K562 (cell line): ENCODE measurements around the gene AGFG2. TPM values are rescaled to one million over a fixed set of nuclear protein-coding genes. Genes with fewer than 3 reads are reported as not detected.
"Not testable (repeated sequence)": the region's sequence is repeated elsewhere in the genome, so short reads cannot be mapped to it uniquely, and the experiment has no call there.

Experiments used
- ATAC-seq: fragments of 200-7000 bp; cut with Tn5 transposase; 3 replicates; pipeline ENCODE4 v1.9.1; 2020; ENCODE audit warnings: moderate library complexity
- BruUV-seq: library from RNA; stranded (reverse); fragments of 400-500 nt; replicated peaks from 2 replicates; lab custom pipeline; 2021; lab: Mats Ljungman, UMichigan
- CTCF ChIA-PET: fragments of 300-600 bp; formaldehyde crosslinking; extraction: SDS; loops from one replicate; lab custom pipeline; 2021; ENCODE audit warnings: low intra/inter-chr PET ratio; lab: Yijun Ruan, JAX
- POLR2A ChIA-PET: fragments of 300-600, 350-650 bp; sonication (Branson Sonifier 250); formaldehyde crosslinking; extraction: SDS; loops from one replicate; lab custom pipeline; 2021; ENCODE audit warnings: antibody characterized with exemption, inconsistent platforms; lab: Yijun Ruan, JAX
- DNase-seq, 4 experiments: peaks; one replicate each; pipeline versions ENCODE4 v3.0.0 to v3.0.0-alpha.2; 2011 to 2018; ENCODE audit warnings: low spot score in 3 of 4, mixed read lengths in 3 of 4; ENCODE audit errors: extremely low read depth in 1 of 4
- FAIRE-seq: peaks from 2 replicates; lab custom pipeline; 2011; peaks lifted over from hg19 to GRCh38; lab: Jason Lieb, UNC
- H2AFZ ChIP-seq: 2 replicates; pipeline ENCODE4 v1.6.0; 2011; ENCODE audit warnings: low read depth, low read length, control low read depth, inconsistent platforms
- H3K27ac ChIP-seq: fragments of 200-600 bp; 3 replicates; pipeline ENCODE4 v1.8.0; 2011; ENCODE audit warnings: low read depth, mild to moderate bottlenecking, control low read depth, inconsistent platforms, low read length, moderate library complexity, mixed read lengths; ENCODE audit errors: extremely low read depth
- H3K27me3 ChIP-seq, 2 experiments: fragments of 300-600 bp in 1 of 2; 2 replicates in 1 of 2; 3 replicates in 1 of 2; pipeline versions ENCODE4 v1.6.0 to v1.8.0; 2011; ENCODE audit warnings: inconsistent platforms in 2 of 2, low read length in 2 of 2, mild to moderate bottlenecking in 1 of 2, mixed read lengths in 1 of 2, moderate library complexity in 1 of 2; ENCODE audit not compliant: control insufficient read depth in 2 of 2, insufficient read depth in 2 of 2
- H3K36me3 ChIP-seq: fragments of 300-600 bp; 3 replicates; pipeline ENCODE4 v1.8.0; 2011; ENCODE audit warnings: mild to moderate bottlenecking, low read length, inconsistent platforms; ENCODE audit not compliant: control insufficient read depth, insufficient read depth
- H3K4me1 ChIP-seq, 2 experiments: fragments of 200-600 bp in 1 of 2; replicated peaks in 1 of 2; 2 replicates in 1 of 2; 3 replicates in 1 of 2; pipeline versions ENCODE4 v1.5.1 to v1.8.0; 2011; ENCODE audit warnings: inconsistent platforms in 2 of 2, low read length in 2 of 2, mild to moderate bottlenecking in 1 of 2, mixed read lengths in 1 of 2, moderate library complexity in 1 of 2; ENCODE audit not compliant: control insufficient read depth in 2 of 2, insufficient read depth in 2 of 2
- H3K4me2 ChIP-seq: 2 replicates; pipeline ENCODE4 v1.6.1; 2011; ENCODE audit warnings: low read length, control low read depth, inconsistent platforms, mixed read lengths; ENCODE audit not compliant: insufficient read depth
- H3K4me3 ChIP-seq: fragments of 200-600 bp; sonication (generic), shearing (Covaris generic); 2 replicates; pipeline ENCODE4 v1.5.1; 2016; ENCODE audit warnings: control low read depth, inconsistent platforms
- H3K79me2 ChIP-seq: fragments of 200-600 bp; 3 replicates; pipeline ENCODE4 v1.8.0; 2011; ENCODE audit warnings: low read length, inconsistent platforms; ENCODE audit not compliant: control insufficient read depth, insufficient read depth
- H3K9ac ChIP-seq, 2 experiments: 2 replicates each; pipeline versions ENCODE4 v1.6.0 to v1.6.1; 2011; ENCODE audit warnings: low read depth in 2 of 2, low read length in 2 of 2, control low read depth in 1 of 2, inconsistent platforms in 1 of 2, mild to moderate bottlenecking in 1 of 2, mixed read lengths in 1 of 2; ENCODE audit not compliant: insufficient read depth in 1 of 2
- H3K9me1 ChIP-seq: one replicate; pipeline ENCODE4 v1.6.0; 2011; ENCODE audit warnings: inconsistent platforms, mild to moderate bottlenecking, low read length, moderate library complexity; ENCODE audit not compliant: control insufficient read depth, insufficient read depth
- H3K9me3 ChIP-seq: replicated peaks from 2 replicates; pipeline ENCODE4 v1.5.1; 2011; ENCODE audit warnings: low read depth, low read length, inconsistent platforms; ENCODE audit not compliant: control insufficient read depth, insufficient read depth
- H4K20me1 ChIP-seq: replicated peaks from 2 replicates; pipeline ENCODE4 v1.6.1; 2011; ENCODE audit warnings: low read length, inconsistent platforms, mixed read lengths; ENCODE audit not compliant: control insufficient read depth, insufficient read depth
- BCOR ChIP-seq: fragments of 450-650 bp; IDR thresholded peaks from 2 replicates; pipeline ENCODE4 v1.6.1; 2016
- HLTF ChIP-seq: fragments of 450-650 bp; IDR thresholded peaks from 2 replicates; pipeline ENCODE4 v1.6.1; 2016
- SMARCA5 ChIP-seq: fragments of 450-650 bp; IDR thresholded peaks from 2 replicates; pipeline ENCODE4 v1.6.1; 2016
- TARDBP ChIP-seq: fragments of 450-650 bp; IDR thresholded peaks from 2 replicates; pipeline ENCODE4 v1.6.1; 2016
- USF1 ChIP-seq: sonication (generic); formaldehyde crosslinking; IDR thresholded peaks from 2 replicates; pipeline ENCODE4 v1.9.0; 2022; ENCODE audit warnings: mild to moderate bottlenecking, missing genetic modification reagents
- WGBS: fragments of 100-300 bp; shearing (Covaris generic); methylation state at CpG from one replicate; pipeline ENCODE4 v1.1.6; 2016; ENCODE audit warnings: low coverage, mixed read lengths; ENCODE audit not compliant: insufficient coverage; ENCODE audit errors: missing lambda C conversion rate; 5-methylcytosine and 5-hydroxymethylcytosine counted together
- in situ Hi-C: fragments of 300-500 bp; cut with MboI; formaldehyde crosslinking; loops from 4 replicates; pipeline ENCODE4 v1.15.0; 2018; ENCODE audit warnings: inconsistent platforms, mixed read lengths
- intact Hi-C: fragments of 100-400 bp; cut with micrococcal nuclease; formaldehyde crosslinking; loops from 2 replicates; pipeline ENCODE4 v1.14.2; 2022
- polyA plus RNA-seq, 8 experiments: library from polyadenylated mRNA; depleted of rRNA in 4 of 8; stranded (reverse) in 5 of 8; unstranded in 3 of 8; fragments of >200 nt; fragmentation: Nextera tagmentation in 2 of 8; fragmentation: Illumina TruSeq in 1 of 8; extraction: Ambion mirVana in 2 of 8; extraction: Trizol in 1 of 8; gene quantifications; 2 replicates each; pipeline versions ENCODE4 v1.2.1 to v1.2.3, GENCODE V29; 2011 to 2014; ENCODE audit warnings: inconsistent platforms in 1 of 8, missing spikeins in 1 of 8
- total RNA-seq, 7 experiments: library from RNA; depleted of rRNA in 6 of 7; stranded (reverse); fragments of >200 nt in 6 of 7; fragmentation: Illumina TruSeq in 2 of 7; extraction: Trizol in 2 of 7; gene quantifications; 2 replicates each; pipeline versions ENCODE4 v1.2.1 to v1.2.3, GENCODE V29; 2011 to 2021; ENCODE audit warnings: low replicate concordance in 1 of 7

AGFG2 gene
- total and polyA plus RNA-seq, 9 of the 15 experiments (the other 6 are each of a cell fraction or from before 2014, with no cell fraction given): 0.31 to 23.1 (median 6.5) TPM

- peak; percentile 62 for FAIRE-seq
These were observed 25.4 kb downstream of the AGFG2 start for GRCh38 chr7:100564405-100564804.

More at GRCh38 chr7:100564405-100564804, 25.4 kb downstream of the AGFG2 start:
- H3K9ac ChIP-seq, H3K9me3 ChIP-seq, H3K4me2 ChIP-seq, H2AFZ ChIP-seq, H3K9me1 ChIP-seq, H3K79me2 ChIP-seq, DNase-seq, BruUV-seq, ATAC-seq, H3K4me3 ChIP-seq, H3K27me3 ChIP-seq, H3K27ac ChIP-seq, H4K20me1 ChIP-seq: not testable (repeated sequence)
- WGBS: 66% methylated on average over 3 of the region's 6 CpGs
- TF ChIP-seq HLTF (0 out of 2 replicates have a peak, but pooled peaks have one; percentile 17), TARDBP (0 out of 2 replicates have a peak, but pooled peaks have one; percentile 7), USF1 (CRISPR knock-in tag) (0 out of 2 replicates have a peak, but pooled peaks have one; percentile 5), BCOR (peak; percentile 77), SMARCA5 (peak; percentile 64; the same call in 1 of the 2 replicates)
- in situ Hi-C loops (loop anchor here (25.0 kb wide), 1 partner anchor 102 kb away; the partner anchor contains the start of gene SPACDR), intact Hi-C loops (loop anchor here (1.0 to 2.0 kb wide), 2 partner anchors 127 to 160 kb away; no protein-coding TSS in a partner anchor)
- ChIA-PET CTCF (interaction anchor here (0.7 to 1.9 kb wide), 4 partner anchors 23 to 161 kb away, joined by 3 to 9 read pairs (median 5); no protein-coding TSS in a partner anchor), POLR2A (interaction anchor here (0.7 to 1.2 kb wide), 3 partner anchors 20 to 1999 kb away, joined by 3 to 6 read pairs (median 3); partner anchors contain the start of genes FBXO24 and LRCH4)
- peaks cover 6 to 43% of the 10 kb centered on the region in 2 experiments; a peak in 4 of 5 replicates for H3K4me1 ChIP-seq
- H3K36me3 ChIP-seq: peaks cover 13% of the 10 kb centered on the region; the same call in 1 of the 3 replicates
